Sigmoid colon (tissue), 7 donors: Measurements from ENCODE around the gene SNX3. TPM values are rescaled to one million over a fixed set of nuclear protein-coding genes. Genes with fewer than 3 reads are reported as not detected.

ENCODE experiments used
- DNase-seq: peaks from one replicate; pipeline ENCODE4 v3.0.0-alpha.2; 2019
- H3K27ac ChIP-seq, 4 donors: fragments of 200-600 bp; sonication (generic); one replicate each; pipeline ENCODE4 v1.5.1; 2016 to 2019; ENCODE audit warnings: mild to moderate bottlenecking in 1 of 4
- H3K27me3 ChIP-seq, 3 donors: fragments of 200-600 bp; sonication (generic); one replicate each; pipeline ENCODE4 v1.5.1; 2019; ENCODE audit warnings: mild to moderate bottlenecking in 1 of 3
- H3K36me3 ChIP-seq, 4 donors: fragments of 200-600 bp; sonication (generic); one replicate each; pipeline ENCODE4 v1.5.1; 2016 to 2019
- H3K4me1 ChIP-seq, 4 donors: fragments of 200-600 bp; sonication (generic); one replicate each; pipeline ENCODE4 v1.5.1; 2017 to 2019
- H3K4me3 ChIP-seq, 4 donors: fragments of 200-600 bp; sonication (generic); one replicate each; pipeline ENCODE4 v1.5.1; 2017 to 2019; ENCODE audit warnings: mild to moderate bottlenecking in 2 of 4, moderate library complexity in 1 of 4
- H3K9me3 ChIP-seq, 4 donors: fragments of 200-600 bp in 3 of 4; sonication (generic) in 3 of 4; one replicate each; pipeline versions ENCODE4 v1.5.1 to v1.6.1; 2013 to 2019
- CTCF ChIP-seq, 4 experiments: fragments of 450-650 bp in 3 of 4; fragments of 200-600 bp in 1 of 4; IDR thresholded peaks; one replicate each; pipeline ENCODE4 v1.5.1; 2016 to 2019; ENCODE audit warnings: antibody characterized with exemption in 4 of 4, mild to moderate bottlenecking in 3 of 4, moderate library complexity in 2 of 4
- EP300 ChIP-seq, 4 donors: sonication (generic); formaldehyde crosslinking; IDR thresholded peaks; one replicate each; pipeline ENCODE4 v1.6.1; 2017; ENCODE audit warnings: antibody characterized with exemption in 4 of 4
- POLR2A ChIP-seq, 2 donors: fragments of 450-650 bp; IDR thresholded peaks; one replicate each; pipeline ENCODE4 v1.6.1; 2016; ENCODE audit warnings: antibody characterized with exemption in 2 of 2, mild to moderate bottlenecking in 2 of 2, moderate library complexity in 2 of 2
- POLR2AphosphoS5 ChIP-seq, 4 donors: sonication (generic); formaldehyde crosslinking; IDR thresholded peaks; one replicate each; pipeline ENCODE4 v1.6.1; 2017; ENCODE audit warnings: antibody characterized with exemption in 4 of 4
- WGBS, 2 donors: extraction: QIAGEN DNeasy Blood & Tissue Kit; methylation state at CpG; one replicate each; pipeline ENCODE4 v1.1.7; 2013; 5-methylcytosine and 5-hydroxymethylcytosine counted together
- intact Hi-C: fragments of 100-400 bp; cut with DNase I; formaldehyde crosslinking; loops from one replicate; pipeline ENCODE4 v1.15.1; 2023
- polyA plus RNA-seq, 3 donors: library from polyadenylated mRNA; stranded (reverse); fragments of 200-250 nt; gene quantifications; one replicate each; pipeline ENCODE4 v1.2.3, GENCODE V29; 2013
- total RNA-seq, 4 donors: library from RNA; depleted of rRNA; stranded (reverse); fragments of >200 nt; gene quantifications; one replicate each; pipeline ENCODE4 v1.1.0, GENCODE V29; 2016
- donor health status: healthy with polysubstance abuse.
- donor health status: Bipolar disorder and iron deficiency.
- donor health status: healthy.

Gene SNX3
- total and polyA plus RNA-seq, 7 donors: 135 to 242 (median 220) TPM

- 12 to 20% methylated on average over 31 of the region's 31 CpGs for whole genome bisulfite sequencing, 2 donors
- TF ChIP-seq EP300 (IDR thresholded peaks at IDR 0.05) (no peak), POLR2AphosphoS5 (IDR thresholded peaks at IDR 0.05) (no peak), CTCF (IDR thresholded peaks at IDR 0.05) (no peak), POLR2A (IDR thresholded peaks at IDR 0.05) (no peak)
- H3K27me3 ChIP-seq: peaks cover 67 to 100% (median 94%) of the 10 kb centered on the region in 3 donors
- H3K4me3 ChIP-seq: no peak overlapping the region
- intact Hi-C loops: no loop called here
- peaks cover 0 to 50% (median 46%) of the 10 kb centered on the region in 4 donors for H3K4me1 ChIP-seq
- DNase-seq: no peak
- H3K27ac ChIP-seq: no peak overlapping the region
- no peaks in the 10 kb centered on the region for H3K36me3 ChIP-seq
- H3K9me3 ChIP-seq: no peaks in the 10 kb centered on the region
These were observed 90.2 kb downstream of the SNX3 start for GRCh38 chr6:108170332-108171290.

GRCh38 chr6:108169464-108170331 is 91.1 kb downstream of the SNX3 start:
- peaks cover 0 to 52% (median 49%) of the 10 kb centered on the region in 4 donors for H3K4me1 ChIP-seq

GRCh38 chr6:108168501-108169463 is 92.1 kb downstream of the SNX3 start:
- H3K9me3 ChIP-seq: no peaks in the 10 kb centered on the region
- intact Hi-C loops: no loop called here
- no peak for TF ChIP-seq POLR2A (IDR thresholded peaks at IDR 0.05)
- TF ChIP-seq EP300 (IDR thresholded peaks at IDR 0.05): no peak
- no peak for TF ChIP-seq POLR2AphosphoS5 (IDR thresholded peaks at IDR 0.05)
- TF ChIP-seq CTCF (IDR thresholded peaks at IDR 0.05): peak in 2 of 4 experiments; percentile 14 to 16
- peaks cover 70 to 100% (median 95%) of the 10 kb centered on the region in 3 donors for H3K27me3 ChIP-seq
- H3K36me3 ChIP-seq: no peaks in the 10 kb centered on the region
- H3K4me1 ChIP-seq: peaks cover 0 to 61% (median 54%) of the 10 kb centered on the region in 4 donors
- no peak for DNase-seq
- peak overlapping the region in 3 of 4 donors; percentile 12 to 32 (median 13) for H3K4me3 ChIP-seq
- no peak overlapping the region for H3K27ac ChIP-seq
- 2 to 4% methylated on average over 63 of the region's 63 CpGs for WGBS, 2 donors

More at GRCh38 chr6:108169464-108170331, 91.1 kb downstream of the SNX3 start:
- H3K27me3 ChIP-seq: peaks cover 67 to 100% (median 94%) of the 10 kb centered on the region in 3 donors
- 8% methylated on average over 55 of the region's 55 CpGs for WGBS, 2 donors
- H3K9me3 ChIP-seq: no peaks in the 10 kb centered on the region
- H3K36me3 ChIP-seq: no peaks in the 10 kb centered on the region
- DNase-seq: no peak
- intact Hi-C loops: no loop called here
- H3K4me3 ChIP-seq: peak overlapping the region in 2 of 4 donors; percentile 12 to 32
- TF ChIP-seq POLR2AphosphoS5 (IDR thresholded peaks at IDR 0.05) (no peak), CTCF (IDR thresholded peaks at IDR 0.05) (no peak), EP300 (IDR thresholded peaks at IDR 0.05) (no peak), POLR2A (IDR thresholded peaks at IDR 0.05) (no peak)
- no peak overlapping the region for H3K27ac ChIP-seq

- Histone ChIP-seq H3K4me1 (peaks cover 0 to 61% (median 54%) of the 10 kb centered on the region in 4 donors), H3K4me3 (peak overlapping the region in 3 of 4 donors; percentile 12 to 32 (median 13)), H3K27me3 (peaks cover 77 to 100% (median 95%) of the 10 kb centered on the region in 3 donors), H3K27ac (no peak overlapping the region), H3K9me3 (no peaks in the 10 kb centered on the region), H3K36me3 (no peaks in the 10 kb centered on the region)
- DNase-seq: no peak
- intact Hi-C loops: no loop called here
- TF ChIP-seq EP300 (IDR thresholded peaks at IDR 0.05) (no peak), CTCF (IDR thresholded peaks at IDR 0.05) (no peak), POLR2AphosphoS5 (IDR thresholded peaks at IDR 0.05) (no peak), POLR2A (IDR thresholded peaks at IDR 0.05) (no peak)
- WGBS, 2 donors: 7 to 10% methylated on average over 23 of the region's 23 CpGs
These were observed 92.8 kb downstream of the SNX3 start for GRCh38 chr6:108168090-108168463.
